K562 (cell line): Measurements from ENCODE around the gene CPNE8. TPM values are rescaled to one million over a fixed set of nuclear protein-coding genes. Genes with fewer than 3 reads are reported as not detected.

ENCODE experiments used
- ETV5 ChIP-seq: sonication (generic); formaldehyde crosslinking; IDR thresholded peaks from 2 replicates; pipeline ENCODE4 v1.4.0; 2020; ENCODE audit warnings: low read depth, mild to moderate bottlenecking, missing genetic modification reagents
- FOXA3 ChIP-seq, 2 experiments: fragments of 450-650 bp in 1 of 2; sonication (generic) in 1 of 2; formaldehyde crosslinking; IDR thresholded peaks in 1 of 2; conservative IDR thresholded peaks in 1 of 2; 2 replicates each; pipeline versions ENCODE4 v1.4.0 to v1.8.0; 2020 to 2022; ENCODE audit warnings: mild to moderate bottlenecking in 2 of 2, missing genetic modification reagents in 1 of 2
- FOXK1 ChIP-seq: sonication (generic); formaldehyde crosslinking; IDR thresholded peaks from 2 replicates; pipeline ENCODE4 v1.8.0; 2022; ENCODE audit warnings: missing genetic modification reagents, mild to moderate bottlenecking, borderline replicate concordance
- MED1 ChIP-seq: sonication (generic); formaldehyde crosslinking; IDR thresholded peaks from 2 replicates; pipeline ENCODE4 v1.8.1; 2023; ENCODE audit warnings: missing genetic modification reagents, borderline replicate concordance
- MGA ChIP-seq: fragments of 450-650 bp; IDR thresholded peaks from 2 replicates; pipeline ENCODE4 v1.6.1; 2016; ENCODE audit warnings: mild to moderate bottlenecking, moderate library complexity
- MYC ChIP-seq, 2 experiments: fragments of 250-450 bp in 1 of 2; sonication (Bioruptor Pico) in 1 of 2; IDR thresholded peaks; 2 replicates each; pipeline versions ENCODE4 v1.5.1 to v1.6.1; 2012 to 2021; ENCODE audit warnings: low read depth in 2 of 2, borderline replicate concordance in 1 of 2, improper control_type of control experiment in 1 of 2, low read length in 1 of 2, mild to moderate bottlenecking in 1 of 2, moderate library complexity in 1 of 2
- NRF1 ChIP-seq, 2 experiments: fragments of 450-650 bp; IDR thresholded peaks in 1 of 2; conservative IDR thresholded peaks in 1 of 2; 2 replicates each; pipeline ENCODE4 v1.6.1; 2014; ENCODE audit warnings: mild to moderate bottlenecking in 2 of 2
- POLR2G ChIP-seq: fragments of 200-400 bp; formaldehyde crosslinking; IDR thresholded peaks from 2 replicates; pipeline ENCODE4 v1.6.1; 2017; ENCODE audit warnings: low read depth, mild to moderate bottlenecking, antibody characterized with exemption, low read length, moderate library complexity
- SREBF2 ChIP-seq: sonication (generic); formaldehyde crosslinking; IDR thresholded peaks from 2 replicates; pipeline ENCODE4 v1.4.0; 2020; ENCODE audit warnings: mild to moderate bottlenecking, missing genetic modification reagents
- TBP ChIP-seq: optimal IDR thresholded peaks from 2 replicates; pipeline ENCODE3; 2011; ENCODE audit warnings: low read depth, low read length, improper control_type of control experiment
- TEAD2 ChIP-seq: fragments of 450-650 bp; IDR thresholded peaks from 2 replicates; pipeline ENCODE4 v1.6.1; 2016; ENCODE audit warnings: missing genetic modification characterization, control low read depth, missing compliant biosample characterization
- THRB ChIP-seq: fragments of 450-650 bp; formaldehyde crosslinking; conservative IDR thresholded peaks from 2 replicates; pipeline ENCODE4 v1.4.0; 2022; ENCODE audit warnings: mild to moderate bottlenecking, missing genetic modification characterization
- ZBTB7A ChIP-seq: IDR thresholded peaks from 2 replicates; pipeline ENCODE4 v1.6.1; 2011; ENCODE audit warnings: low read depth, mild to moderate bottlenecking, low read length, moderate library complexity, borderline replicate concordance; ENCODE audit not compliant: control insufficient read depth
- polyA plus RNA-seq, 8 experiments: library from polyadenylated mRNA; depleted of rRNA in 4 of 8; stranded (reverse) in 5 of 8; unstranded in 3 of 8; fragments of >200 nt; fragmentation: Nextera tagmentation in 2 of 8; fragmentation: Illumina TruSeq in 1 of 8; extraction: Ambion mirVana in 2 of 8; extraction: Trizol in 1 of 8; gene quantifications; 2 replicates each; pipeline versions ENCODE4 v1.2.1 to v1.2.3, GENCODE V29; 2011 to 2014; ENCODE audit warnings: inconsistent platforms in 1 of 8, missing spikeins in 1 of 8
- total RNA-seq, 7 experiments: library from RNA; depleted of rRNA in 6 of 7; stranded (reverse); fragments of >200 nt in 6 of 7; fragmentation: Illumina TruSeq in 2 of 7; extraction: Trizol in 2 of 7; gene quantifications; 2 replicates each; pipeline versions ENCODE4 v1.2.1 to v1.2.3, GENCODE V29; 2011 to 2021; ENCODE audit warnings: low replicate concordance in 1 of 7

The CPNE8 gene
- total and polyA plus RNA-seq, 9 of the 15 experiments (the other 6 are each of a cell fraction or from before 2014, with no cell fraction given): 2.4 to 7.0 (median 4.2) TPM

- peak; percentile 19; the same call in 1 of the 2 replicates for TF ChIP-seq ZBTB7A
- TF ChIP-seq SREBF2 (CRISPR knock-in tag): no peak
- TF ChIP-seq THRB (CRISPR knock-in tag): no peak
- TF ChIP-seq MYC (IDR thresholded peaks at IDR 0.05; ENCODE audit: low read depth, low read length): peak; percentile 57
- TF ChIP-seq MYC (CRISPR knock-in tag; IDR thresholded peaks at IDR 0.05; ENCODE audit: borderline replicate concordance, low read depth): no peak
- no peak for TF ChIP-seq TEAD2 (tag)
- TF ChIP-seq NRF1 (conservative IDR thresholded peaks at IDR 0.05 in 1 of 2, IDR thresholded peaks at IDR 0.05 in 1 of 2): 0 out of 4 replicates have a peak, but pooled peaks of 1 of the 2 experiments have one; percentile 15
- peak; percentile 42 for TF ChIP-seq TBP
- TF ChIP-seq MGA: peak; percentile 38; the same call in 1 of the 2 replicates
- TF ChIP-seq POLR2G: peak; percentile 85
- TF ChIP-seq FOXA3 (CRISPR knock-in tag; conservative IDR thresholded peaks at IDR 0.05 in 1 of 2, IDR thresholded peaks at IDR 0.05 in 1 of 2): no peak
- no peak for TF ChIP-seq MED1 (CRISPR knock-in tag)
- no peak for TF ChIP-seq ETV5 (CRISPR knock-in tag)
- TF ChIP-seq FOXK1 (CRISPR knock-in tag): no peak
These were observed at the start of gene CPNE8 (continued) for GRCh38 chr12:38905480-38906351.
